Central memory CD8-positive, alpha-beta T cell (primary cell): Measurements from ENCODE around the gene PADI6.

Source experiments
- ATAC-seq: fragments of 150-1000 bp; cut with Tn5 transposase; replicated peaks from 2 replicates; pipeline ENCODE4 v1.10.0; 2022; ENCODE audit warnings: mild to moderate bottlenecking, moderate FRiP score, moderate number of reproducible peaks; ENCODE audit not compliant: poor library complexity, severe bottlenecking; ENCODE audit errors: extremely low read depth
- DNase-seq, 2 donors: peaks; one replicate each; pipeline ENCODE4 v3.0.0; 2021; ENCODE audit warnings: low spot score in 2 of 2
- H3K27ac Mint-ChIP-seq: one replicate; pipeline ENCODE4 v1.8.0; 2022; ENCODE audit warnings: low read depth, mild to moderate bottlenecking, moderate library complexity, mixed read lengths
- H3K27me3 Mint-ChIP-seq: one replicate; pipeline ENCODE4 v1.8.0; 2022; ENCODE audit warnings: mixed read lengths
- H3K36me3 Mint-ChIP-seq: one replicate; pipeline ENCODE4 v1.8.0; 2022; ENCODE audit warnings: mild to moderate bottlenecking, moderate library complexity, mixed read lengths; ENCODE audit not compliant: insufficient read depth
- H3K4me1 Mint-ChIP-seq: one replicate; pipeline ENCODE4 v1.8.0; 2022; ENCODE audit warnings: mixed read lengths
- H3K4me3 Mint-ChIP-seq: one replicate; pipeline ENCODE4 v1.8.0; 2022; ENCODE audit warnings: mild to moderate bottlenecking, moderate library complexity, mixed read lengths
- H3K9me3 Mint-ChIP-seq: one replicate; pipeline ENCODE4 v1.8.0; 2022; ENCODE audit warnings: mixed read lengths

PADI6 gene

GRCh38 chr1:17347769-17348592 is 24.0 kb upstream of the PADI6 start:
- H3K27me3 Mint-ChIP-seq = peaks cover 36% of the 10 kb centered on the region
- ATAC-seq (no peak), DNase-seq (no peak)
- H3K4me3 Mint-ChIP-seq = no peak overlapping the region
- no peaks in the 10 kb centered on the region for H3K4me1 Mint-ChIP-seq
- no peaks in the 10 kb centered on the region for H3K36me3 Mint-ChIP-seq
- no peak overlapping the region for H3K27ac Mint-ChIP-seq
- no peaks in the 10 kb centered on the region for H3K9me3 Mint-ChIP-seq

GRCh38 chr1:17348593-17349234 is 23.3 kb upstream of the PADI6 start:
- Mint-ChIP-seq H3K4me3 (no peak overlapping the region), H3K36me3 (no peaks in the 10 kb centered on the region), H3K4me1 (no peaks in the 10 kb centered on the region), H3K27me3 (peaks cover 41% of the 10 kb centered on the region), H3K9me3 (no peaks in the 10 kb centered on the region), H3K27ac (no peak overlapping the region)
- DNase-seq (no peak), ATAC-seq (no peak)

GRCh38 chr1:17350083-17350482 is 21.9 kb upstream of the PADI6 start:
- no peak for DNase-seq
- Mint-ChIP-seq H3K4me1 (no peaks in the 10 kb centered on the region), H3K36me3 (no peaks in the 10 kb centered on the region), H3K4me3 (no peak overlapping the region), H3K27me3 (peaks cover 50% of the 10 kb centered on the region), H3K27ac (no peak overlapping the region), H3K9me3 (no peaks in the 10 kb centered on the region)
- ATAC-seq = no peak

- Mint-ChIP-seq H3K4me1 (no peaks in the 10 kb centered on the region), H3K9me3 (no peaks in the 10 kb centered on the region), H3K27me3 (peaks cover 51% of the 10 kb centered on the region), H3K27ac (no peak overlapping the region), H3K36me3 (no peaks in the 10 kb centered on the region), H3K4me3 (no peak overlapping the region)
- ATAC-seq (no peak), DNase-seq (no peak)
Measured at GRCh38 chr1:17350928-17351446, 21.0 kb upstream of the PADI6 start.

GRCh38 chr1:17351598-17352324 is 20.2 kb upstream of the PADI6 start:
- no peak overlapping the region for H3K27ac Mint-ChIP-seq
- ATAC-seq = no peak

GRCh38 chr1:17352419-17352909 is 19.5 kb upstream of the PADI6 start:
- H3K9me3 Mint-ChIP-seq = no peaks in the 10 kb centered on the region
- no peaks in the 10 kb centered on the region for H3K4me1 Mint-ChIP-seq
- H3K4me3 Mint-ChIP-seq = no peak overlapping the region
- H3K36me3 Mint-ChIP-seq = no peaks in the 10 kb centered on the region
- no peak for DNase-seq
- H3K27me3 Mint-ChIP-seq = peaks cover 60% of the 10 kb centered on the region
- H3K27ac Mint-ChIP-seq = no peak overlapping the region
- no peak for ATAC-seq

More at GRCh38 chr1:17351598-17352324, 20.2 kb upstream of the PADI6 start:
- no peaks in the 10 kb centered on the region for H3K36me3 Mint-ChIP-seq
- H3K4me1 Mint-ChIP-seq = no peaks in the 10 kb centered on the region
- H3K27me3 Mint-ChIP-seq = peaks cover 59% of the 10 kb centered on the region
- H3K9me3 Mint-ChIP-seq = no peaks in the 10 kb centered on the region
- no peak overlapping the region for H3K4me3 Mint-ChIP-seq
- no peak for DNase-seq

GRCh38 chr1:17355898-17356297 is 16.1 kb upstream of the PADI6 start:
- H3K4me3 Mint-ChIP-seq = peak overlapping the region; percentile 29
- H3K27me3 Mint-ChIP-seq = peaks cover 46% of the 10 kb centered on the region
- ATAC-seq (no peak), DNase-seq (no peak)
- no peak overlapping the region for H3K27ac Mint-ChIP-seq
- no peaks in the 10 kb centered on the region for H3K4me1 Mint-ChIP-seq
- H3K36me3 Mint-ChIP-seq = no peaks in the 10 kb centered on the region
- no peaks in the 10 kb centered on the region for H3K9me3 Mint-ChIP-seq

- ATAC-seq (no peak), DNase-seq (no peak)
- H3K27me3 Mint-ChIP-seq = peaks cover 46% of the 10 kb centered on the region
- H3K4me3 Mint-ChIP-seq = peak overlapping the region; percentile 29
- no peaks in the 10 kb centered on the region for H3K9me3 Mint-ChIP-seq
- H3K4me1 Mint-ChIP-seq = no peaks in the 10 kb centered on the region
- no peak overlapping the region for H3K27ac Mint-ChIP-seq
- no peaks in the 10 kb centered on the region for H3K36me3 Mint-ChIP-seq
Measured at GRCh38 chr1:17356387-17357026, 15.5 kb upstream of the PADI6 start.

GRCh38 chr1:17358557-17358956 is 13.4 kb upstream of the PADI6 start:
- H3K4me1 Mint-ChIP-seq = no peaks in the 10 kb centered on the region
- ATAC-seq (no peak), DNase-seq (no peak)
- peaks cover 37% of the 10 kb centered on the region for H3K27me3 Mint-ChIP-seq
- no peaks in the 10 kb centered on the region for H3K36me3 Mint-ChIP-seq
- H3K4me3 Mint-ChIP-seq = no peak overlapping the region
- no peak overlapping the region for H3K27ac Mint-ChIP-seq
- no peaks in the 10 kb centered on the region for H3K9me3 Mint-ChIP-seq

GRCh38 chr1:17359031-17359430 is 13.0 kb upstream of the PADI6 start:
- H3K9me3 Mint-ChIP-seq = no peaks in the 10 kb centered on the region
- H3K4me3 Mint-ChIP-seq = no peak overlapping the region
- no peak overlapping the region for H3K27ac Mint-ChIP-seq
- H3K27me3 Mint-ChIP-seq = peaks cover 42% of the 10 kb centered on the region
- DNase-seq = no peak
- no peaks in the 10 kb centered on the region for H3K36me3 Mint-ChIP-seq
- no peaks in the 10 kb centered on the region for H3K4me1 Mint-ChIP-seq
- no peak for ATAC-seq

GRCh38 chr1:17359808-17360207 is 12.2 kb upstream of the PADI6 start:
- no peak for DNase-seq
- Mint-ChIP-seq H3K9me3 (no peaks in the 10 kb centered on the region), H3K4me1 (no peaks in the 10 kb centered on the region), H3K27me3 (peaks cover 38% of the 10 kb centered on the region), H3K27ac (no peak overlapping the region), H3K36me3 (no peaks in the 10 kb centered on the region), H3K4me3 (no peak overlapping the region)
- no peak for ATAC-seq

GRCh38 chr1:17360272-17360956 is 11.6 kb upstream of the PADI6 start:
- Mint-ChIP-seq H3K4me1 (no peaks in the 10 kb centered on the region), H3K4me3 (no peak overlapping the region), H3K27me3 (peaks cover 38% of the 10 kb centered on the region), H3K27ac (no peak overlapping the region), H3K36me3 (no peaks in the 10 kb centered on the region), H3K9me3 (no peaks in the 10 kb centered on the region)
- ATAC-seq = no peak
- DNase-seq = no peak
